ENCODE measurements around the gene PCDHB14. TPM values are rescaled to one million over a fixed set of nuclear protein-coding genes. Genes with fewer than 3 reads are reported as not detected.
"Not testable (repeated sequence)": the region's sequence is repeated elsewhere in the genome, so short reads cannot be mapped to it uniquely, and the experiment has no call there.

Gene PCDHB14
- 0.74 and 3.8 TPM in 2 replicates for total RNA-seq (2014; rRNA removed; shearing (Covaris generic); ENCODE audit: low replicate concordance)

DNA sequence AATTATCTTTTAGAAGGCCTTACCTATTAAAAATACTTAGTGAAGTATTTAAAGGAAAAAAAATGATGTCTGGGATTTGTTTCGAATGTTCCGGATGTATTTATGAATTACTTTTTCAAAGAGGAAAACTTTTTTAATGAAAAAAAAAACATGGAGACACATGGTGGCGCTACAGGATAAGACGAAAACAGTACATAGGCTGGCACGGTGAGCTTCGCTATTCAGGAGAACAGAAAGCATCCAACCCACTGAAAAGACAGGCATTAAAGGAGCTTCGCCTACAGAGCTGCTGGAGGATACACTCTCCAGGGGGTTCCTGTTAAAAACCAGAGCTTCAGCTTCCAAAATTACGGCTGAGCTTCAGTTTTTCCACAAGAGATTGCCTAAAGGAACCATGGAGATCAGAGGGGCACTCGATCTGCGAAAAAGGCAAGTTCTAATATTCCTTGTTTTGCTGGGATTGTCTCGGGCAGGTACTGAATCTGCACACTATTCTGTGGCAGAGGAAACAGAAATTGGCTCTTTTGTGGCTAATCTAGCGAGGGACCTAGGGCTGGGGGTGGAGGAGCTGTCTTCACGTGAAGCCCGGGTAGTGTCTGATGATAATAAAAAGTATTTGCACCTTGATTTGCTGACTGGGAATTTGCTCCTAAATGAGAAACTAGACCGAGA lies at the start of gene PCDHB14:
Gene PCDHB14, plus strand, starts transcription at position 232 of the 672 bp plus-strand sequence. Its CDS starts 163 bp downstream, at position 395.
- Histone ChIP-seq H3K36me3 (no peaks in the 10 kb centered on the region), H3K4me3 (peak within 1 kb of the TSS; percentile 45), H3K9me3 (no peaks in the 10 kb centered on the region), H3K27me3 (peaks cover 8% of the 10 kb centered on the region)
- DNase-seq: peak; percentile 29

GRCh38 chr5:141174291-141175104 lies 48.6 kb upstream of the PCDHB14 start:
- H3K36me3 ChIP-seq, H3K4me3 ChIP-seq, H3K9me3 ChIP-seq, DNase-seq: not testable (repeated sequence)
- H3K27me3 ChIP-seq: peaks cover 11% of the 10 kb centered on the region

- no peak overlapping the region for H3K4me3 ChIP-seq
- H3K36me3 ChIP-seq: no peaks in the 10 kb centered on the region
- H3K27me3 ChIP-seq: peaks cover 11% of the 10 kb centered on the region
- no peak for DNase-seq
- no peaks in the 10 kb centered on the region; the same call in none of the 2 replicates for H3K9me3 ChIP-seq
Measured at GRCh38 chr5:141175933-141176332, 47.2 kb upstream of the PCDHB14 start.

- peak; percentile 22 for DNase-seq
- not testable (repeated sequence) for H3K36me3 ChIP-seq, H3K9me3 ChIP-seq, H3K4me3 ChIP-seq
- H3K27me3 ChIP-seq: peaks cover 11% of the 10 kb centered on the region
Measured at GRCh38 chr5:141177577-141178191, 45.5 kb upstream of the PCDHB14 start, which contains the start of gene PCDHB8. Gene PCDHB8 (plus strand): TSS chr5:141177790. CDS start chr5:141178035, 245 bp downstream.

DNA sequence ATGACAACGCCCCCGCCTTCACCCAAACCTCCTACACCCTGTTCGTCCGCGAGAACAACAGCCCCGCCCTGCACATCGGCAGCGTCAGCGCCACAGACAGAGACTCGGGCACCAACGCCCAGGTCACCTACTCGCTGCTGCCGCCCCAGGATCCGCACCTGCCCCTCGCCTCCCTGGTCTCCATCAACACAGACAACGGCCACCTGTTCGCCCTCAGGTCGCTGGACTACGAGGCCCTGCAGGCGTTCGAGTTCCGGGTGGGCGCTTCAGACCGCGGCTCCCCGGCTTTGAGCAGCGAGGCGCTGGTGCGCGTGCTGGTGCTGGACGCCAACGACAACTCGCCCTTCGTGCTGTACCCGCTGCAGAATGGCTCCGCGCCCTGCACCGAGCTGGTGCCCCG lies 43.8 kb upstream of the PCDHB14 start:
- not testable (repeated sequence) for H3K4me3 ChIP-seq, H3K9me3 ChIP-seq, DNase-seq, H3K36me3 ChIP-seq
- H3K27me3 ChIP-seq: peaks cover 11% of the 10 kb centered on the region

GRCh38 chr5:141179876-141180275 lies 43.3 kb upstream of the PCDHB14 start:
- H3K36me3 ChIP-seq, DNase-seq, H3K4me3 ChIP-seq, H3K9me3 ChIP-seq: not testable (repeated sequence)
- peaks cover 11% of the 10 kb centered on the region for H3K27me3 ChIP-seq

GRCh38 chr5:141180313-141180712 lies 42.8 kb upstream of the PCDHB14 start:
- no peak for DNase-seq
- H3K9me3 ChIP-seq: no peaks in the 10 kb centered on the region; the same call in none of the 2 replicates
- H3K36me3 ChIP-seq: no peaks in the 10 kb centered on the region
- H3K4me3 ChIP-seq: no peak overlapping the region
- peaks cover 11% of the 10 kb centered on the region for H3K27me3 ChIP-seq

DNA sequence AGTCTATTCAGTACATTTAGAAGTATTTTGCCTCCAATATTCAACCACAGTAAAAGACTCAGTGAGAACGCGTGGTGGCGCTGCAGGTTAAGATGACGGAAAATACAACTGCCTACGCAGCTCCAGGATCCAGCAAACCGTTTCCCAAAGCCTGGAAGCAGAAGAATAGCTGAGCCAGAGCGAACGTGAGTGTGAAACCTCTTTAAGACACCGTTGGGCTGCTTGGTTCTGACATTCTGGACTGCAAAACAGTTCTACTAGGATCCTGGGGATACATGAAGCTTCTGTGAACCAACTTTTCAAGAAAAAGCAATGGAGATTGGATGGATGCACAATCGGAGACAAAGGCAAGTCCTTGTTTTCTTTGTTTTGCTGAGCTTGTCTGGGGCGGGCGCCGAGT lies 40.9 kb upstream of the PCDHB14 start, which contains the start of gene PCDHB16:
Gene PCDHB16, plus strand, starts transcription at position 140 of the 400 bp plus-strand sequence. Its CDS starts 173 bp downstream, at position 313.
- peak within 1 kb of the TSS; percentile 30 for H3K4me3 ChIP-seq
- no peaks in the 10 kb centered on the region for H3K36me3 ChIP-seq
- H3K9me3 ChIP-seq: peaks cover 2% of the 10 kb centered on the region; the same call in 1 of the 2 replicates
- DNase-seq: peak; percentile 64
- H3K27me3 ChIP-seq: peaks cover 3% of the 10 kb centered on the region; the same call in 1 of the 2 replicates

DNA sequence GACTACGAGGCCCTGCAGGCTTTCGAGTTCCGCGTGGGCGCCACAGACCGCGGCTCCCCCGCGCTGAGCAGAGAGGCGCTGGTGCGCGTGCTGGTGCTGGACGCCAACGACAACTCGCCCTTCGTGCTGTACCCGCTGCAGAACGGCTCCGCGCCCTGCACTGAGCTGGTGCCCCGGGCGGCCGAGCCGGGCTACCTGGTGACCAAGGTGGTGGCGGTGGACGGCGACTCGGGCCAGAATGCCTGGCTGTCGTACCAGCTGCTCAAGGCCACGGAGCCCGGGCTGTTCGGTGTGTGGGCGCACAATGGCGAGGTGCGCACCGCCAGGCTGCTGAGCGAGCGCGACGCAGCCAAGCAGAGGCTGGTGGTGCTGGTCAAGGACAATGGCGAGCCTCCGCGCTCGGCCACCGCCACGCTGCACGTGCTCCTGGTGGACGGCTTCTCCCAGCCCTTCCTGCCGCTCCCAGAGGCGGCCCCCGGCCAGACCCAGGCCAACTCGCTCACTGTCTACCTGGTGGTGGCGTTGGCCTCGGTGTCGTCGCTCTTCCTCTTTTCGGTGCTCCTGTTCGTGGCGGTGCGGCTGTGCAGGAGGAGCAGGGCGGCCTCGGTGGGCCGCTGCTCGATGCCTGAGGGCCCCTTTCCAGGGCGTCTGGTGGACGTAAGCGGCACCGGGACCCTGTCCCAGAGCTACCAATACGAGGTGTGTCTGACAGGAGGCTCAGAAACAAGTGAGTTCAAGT lies 38.9 kb upstream of the PCDHB14 start:
- H3K4me3 ChIP-seq, H3K27me3 ChIP-seq, H3K36me3 ChIP-seq, DNase-seq, H3K9me3 ChIP-seq: not testable (repeated sequence)

DNA sequence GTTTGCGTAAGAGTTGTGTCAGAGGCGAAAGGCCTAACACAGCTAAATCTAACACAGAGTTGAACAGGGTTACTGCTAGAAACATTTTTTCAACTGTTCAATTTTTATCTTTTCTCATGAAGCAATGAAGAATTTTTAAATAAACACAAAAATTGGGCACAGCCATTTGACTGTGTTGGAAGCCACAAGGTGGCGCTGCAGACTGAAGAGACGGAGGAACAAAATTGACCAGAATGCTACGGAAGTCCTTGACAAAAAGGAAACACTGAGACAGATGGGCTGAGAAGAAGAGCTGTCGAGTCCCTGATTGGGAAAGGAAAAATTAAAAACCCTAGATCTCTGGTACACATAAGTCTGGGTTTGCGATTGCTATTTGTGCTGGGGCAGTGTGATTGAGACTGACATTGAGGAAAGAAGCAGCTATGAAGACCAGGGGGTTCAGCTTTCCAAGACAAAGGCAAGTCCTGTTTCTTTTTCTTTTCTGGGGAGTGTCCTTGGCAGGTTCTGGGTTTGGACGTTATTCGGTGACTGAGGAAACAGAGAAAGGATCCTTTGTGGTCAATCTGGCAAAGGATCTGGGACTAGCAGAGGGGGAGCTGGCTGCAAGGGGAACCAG lies 36.1 kb upstream of the PCDHB14 start, which contains the start of gene PCDHB9:
Gene PCDHB9, plus strand, starts transcription at position 265 of the 616 bp plus-strand sequence. Its CDS starts 158 bp downstream, at position 423.
- Histone ChIP-seq H3K4me3 (no peak within 1 kb of the TSS), H3K9me3 (peaks cover 2% of the 10 kb centered on the region; the same call in 1 of the 2 replicates), H3K36me3 (no peaks in the 10 kb centered on the region), H3K27me3 (peaks cover 3% of the 10 kb centered on the region)
- DNase-seq: no peak

DNA sequence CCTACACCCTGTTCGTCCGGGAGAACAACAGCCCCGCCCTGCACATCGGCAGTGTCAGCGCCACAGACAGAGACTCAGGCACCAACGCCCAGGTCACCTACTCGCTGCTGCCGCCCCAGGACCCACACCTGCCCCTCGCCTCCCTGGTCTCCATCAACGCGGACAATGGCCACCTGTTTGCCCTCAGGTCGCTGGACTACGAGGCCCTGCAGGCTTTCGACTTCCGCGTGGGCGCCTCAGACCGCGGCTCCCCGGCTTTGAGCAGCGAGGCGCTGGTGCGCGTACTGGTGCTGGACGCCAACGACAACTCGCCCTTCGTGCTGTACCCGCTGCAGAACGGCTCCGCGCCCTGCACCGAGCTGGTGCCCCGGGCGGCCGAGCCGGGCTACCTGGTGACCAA lies 34.5 kb upstream of the PCDHB14 start:
- H3K9me3 ChIP-seq, H3K27me3 ChIP-seq, DNase-seq, H3K4me3 ChIP-seq, H3K36me3 ChIP-seq: not testable (repeated sequence)

GRCh38 chr5:141189131-141189530 lies 34.0 kb upstream of the PCDHB14 start:
- not testable (repeated sequence) for DNase-seq, H3K27me3 ChIP-seq, H3K4me3 ChIP-seq, H3K36me3 ChIP-seq, H3K9me3 ChIP-seq

GRCh38 chr5:141192110-141192725 lies 30.9 kb upstream of the PCDHB14 start, which contains the start of gene PCDHB10:
Gene PCDHB10 (plus strand): TSS chr5:141192353. CDS start chr5:141192553, 200 bp downstream.
- no peak within 1 kb of the TSS for H3K4me3 ChIP-seq
- peak; percentile 43 for DNase-seq
- peaks cover 3% of the 10 kb centered on the region for H3K27me3 ChIP-seq
- peaks cover 6% of the 10 kb centered on the region for H3K9me3 ChIP-seq
- no peaks in the 10 kb centered on the region for H3K36me3 ChIP-seq

DNA sequence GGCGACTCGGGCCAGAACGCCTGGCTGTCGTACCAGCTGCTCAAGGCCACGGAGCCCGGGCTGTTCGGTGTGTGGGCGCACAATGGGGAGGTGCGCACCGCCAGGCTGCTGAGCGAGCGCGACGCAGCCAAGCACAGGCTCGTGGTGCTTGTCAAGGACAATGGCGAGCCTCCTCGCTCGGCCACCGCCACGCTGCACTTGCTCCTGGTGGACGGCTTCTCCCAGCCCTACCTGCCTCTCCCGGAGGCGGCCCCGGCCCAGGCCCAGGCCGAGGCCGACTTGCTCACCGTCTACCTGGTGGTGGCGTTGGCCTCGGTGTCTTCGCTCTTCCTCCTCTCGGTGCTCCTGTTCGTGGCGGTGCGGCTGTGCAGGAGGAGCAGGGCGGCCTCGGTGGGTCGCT lies 28.8 kb upstream of the PCDHB14 start:
- not testable (repeated sequence) for H3K9me3 ChIP-seq, H3K36me3 ChIP-seq, DNase-seq, H3K27me3 ChIP-seq, H3K4me3 ChIP-seq

GRCh38 chr5:141196363-141196762 lies 26.8 kb upstream of the PCDHB14 start:
- Histone ChIP-seq H3K36me3 (no peaks in the 10 kb centered on the region), H3K4me3 (no peak overlapping the region), H3K9me3 (peaks cover 6% of the 10 kb centered on the region), H3K27me3 (peaks cover 3% of the 10 kb centered on the region)
- no peak for DNase-seq
